Stimulated activated CD4-positive, alpha-beta T cell treated with anti-CD3 and anti-CD28 coated beads, Interleukin-15, amount 100 ng/mL, for 48 hours (primary cell): ENCODE results near the gene HOMER2.

Source experiments
- DNase-seq, 2 donors: peaks; one replicate each; pipeline ENCODE4 v3.0.0-alpha.2; 2020; ENCODE audit warnings: low read depth in 2 of 2

HOMER2 gene

GRCh38 chr15:82799183-82799841, 153.2 kb downstream of the HOMER2 start:
- DNase-seq: no peak
